UCSD-AML1 (cell line): ENCODE data around the gene FOXF2.

ENCODE experiments used
- DNase-seq: peaks from one replicate; lab custom pipeline; 2025; ENCODE audit not compliant: unreplicated experiment; lab: John Stamatoyannopoulos, UW

FOXF2 gene

DNA sequence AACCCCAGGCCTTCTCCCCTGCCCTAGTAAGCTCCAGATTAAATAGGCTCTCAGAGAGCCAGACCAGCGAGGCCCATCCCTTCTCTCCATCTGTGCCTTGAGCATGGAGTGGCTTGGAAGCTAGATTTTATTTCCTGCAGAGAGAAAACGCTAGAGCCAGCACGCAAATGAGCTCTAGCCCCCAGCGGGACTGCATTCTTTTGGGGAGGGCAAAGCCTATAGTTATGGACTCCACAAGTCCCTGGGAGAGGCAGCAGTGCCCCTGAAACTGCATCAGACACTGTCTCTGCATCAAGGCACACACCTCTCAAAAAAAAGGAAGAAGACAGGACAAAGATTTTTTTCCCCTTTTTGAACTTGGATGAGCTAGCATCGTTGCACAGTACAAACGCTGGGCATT is 15.8 kb downstream of the FOXF2 start:
- no peak for DNase-seq

DNA sequence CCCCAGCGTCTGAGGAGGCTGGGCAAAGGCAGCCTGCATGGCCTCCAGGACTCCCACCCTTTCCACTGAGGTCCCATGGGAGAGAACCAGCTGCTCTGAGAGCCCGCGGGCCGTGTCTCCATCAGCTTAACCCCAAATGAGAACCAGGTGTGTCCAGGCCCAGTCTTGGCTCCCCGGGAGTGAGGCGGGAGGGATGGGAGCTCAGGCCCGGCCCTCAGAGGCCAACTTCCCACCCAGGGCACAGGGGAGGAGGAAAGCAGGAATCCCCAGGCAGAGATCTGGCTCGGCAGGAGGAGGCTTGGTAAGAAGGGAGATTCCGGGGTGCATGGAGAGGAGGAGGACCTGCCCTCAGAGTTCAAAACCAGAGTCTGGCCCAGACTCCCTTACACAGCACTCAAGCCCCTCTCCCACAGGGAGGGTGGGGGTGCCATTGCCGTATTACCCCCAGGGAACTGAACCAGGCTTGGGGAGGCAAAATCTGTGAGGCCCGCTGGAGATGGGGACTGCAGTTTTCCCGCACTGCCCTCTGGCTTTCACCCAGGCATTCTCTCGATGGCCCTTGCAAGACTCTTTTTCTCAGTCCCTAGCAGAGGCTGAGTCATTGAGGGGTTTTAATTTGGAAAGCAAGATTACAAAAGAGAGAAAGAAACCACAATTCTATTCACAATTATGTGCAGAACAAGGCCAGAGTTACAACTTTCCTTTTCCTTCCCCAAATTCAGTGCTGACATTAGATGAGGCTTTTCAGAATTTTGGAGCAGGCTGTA is 17.1 kb downstream of the FOXF2 start:
- DNase-seq: no peak

- DNase-seq: no peak
Measured at GRCh38 chr6:1407499-1407990, 18.2 kb downstream of the FOXF2 start.

- DNase-seq: no peak
Measured at GRCh38 chr6:1409774-1410465, 20.5 kb downstream of the FOXF2 start.

DNA sequence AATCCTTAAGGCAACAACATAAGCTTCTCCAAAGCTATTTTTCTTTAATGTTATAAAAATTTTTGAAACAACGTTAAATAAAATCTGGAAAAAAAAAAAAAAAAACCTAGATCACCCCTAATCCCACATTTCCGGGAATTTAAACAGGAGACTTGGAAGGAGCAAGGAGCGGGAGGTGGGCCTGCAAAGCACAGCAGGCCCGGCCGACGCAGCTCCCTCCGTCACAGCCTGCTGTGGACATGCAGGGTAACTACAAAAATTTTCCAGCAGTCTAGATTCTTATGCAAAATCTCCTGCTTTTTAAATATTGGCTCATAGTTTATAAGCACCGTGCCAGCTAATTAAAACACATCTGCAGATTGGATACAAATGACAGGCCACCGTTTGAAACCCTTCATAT is 23.5 kb downstream of the FOXF2 start:
- DNase-seq: no peak

DNA sequence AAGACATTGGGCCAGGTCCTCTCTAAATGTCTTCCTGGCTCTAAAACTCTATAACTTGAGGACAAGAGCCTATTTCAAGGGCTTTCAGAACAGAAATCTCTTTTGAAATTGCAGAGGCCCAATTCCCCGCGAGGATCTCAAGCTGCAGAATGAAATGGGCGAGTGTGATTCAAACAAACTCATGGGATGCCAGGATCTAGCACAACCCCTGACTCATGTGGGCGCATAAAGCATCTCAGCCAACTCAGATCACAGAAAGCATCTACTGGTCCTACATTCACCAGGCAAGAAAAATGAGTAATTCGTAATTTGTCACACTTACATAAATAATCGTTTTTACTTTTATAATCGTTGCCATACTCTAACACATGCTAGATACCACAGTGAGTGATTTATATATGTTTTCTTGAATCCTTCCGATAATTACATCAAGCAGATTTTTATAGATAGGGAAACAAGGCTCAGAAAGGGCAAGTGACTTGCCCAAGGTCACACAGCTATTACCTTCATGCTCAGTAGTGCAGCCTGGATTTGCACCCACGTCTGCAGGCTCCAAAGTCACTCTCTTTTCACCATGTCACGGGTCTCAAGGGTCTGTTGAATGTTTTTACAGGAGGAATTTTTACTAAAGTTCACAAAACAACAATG is 26.2 kb downstream of the FOXF2 start:
- no peak for DNase-seq

DNA sequence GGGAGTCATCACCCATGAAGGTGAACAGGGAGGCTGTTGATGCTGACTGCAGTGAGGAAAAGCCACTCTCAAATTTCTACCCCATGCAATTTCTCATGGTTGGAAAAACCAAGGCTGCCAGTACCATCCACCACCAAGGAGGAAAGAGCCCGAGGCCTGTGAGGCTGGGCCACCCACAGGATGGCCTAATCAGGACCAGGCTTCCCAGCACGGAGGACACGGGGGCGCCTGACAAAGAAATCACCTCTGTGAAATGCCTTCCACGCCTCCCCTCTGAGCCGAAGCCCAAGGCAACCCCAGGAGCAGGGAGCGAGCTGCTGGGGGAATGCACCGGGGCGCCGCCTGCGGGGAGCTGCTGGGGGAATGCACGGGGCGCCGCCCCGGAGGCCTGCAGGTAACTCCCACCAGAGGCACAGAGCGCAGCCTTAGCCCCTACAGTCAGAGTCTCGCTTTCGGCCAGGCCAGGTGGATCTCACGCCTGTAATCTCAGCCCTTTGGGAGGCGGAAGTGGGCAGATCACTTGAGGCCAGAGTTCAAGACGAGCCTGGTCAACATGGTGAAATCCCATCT is 26.9 kb downstream of the FOXF2 start:
- DNase-seq: no peak

DNA sequence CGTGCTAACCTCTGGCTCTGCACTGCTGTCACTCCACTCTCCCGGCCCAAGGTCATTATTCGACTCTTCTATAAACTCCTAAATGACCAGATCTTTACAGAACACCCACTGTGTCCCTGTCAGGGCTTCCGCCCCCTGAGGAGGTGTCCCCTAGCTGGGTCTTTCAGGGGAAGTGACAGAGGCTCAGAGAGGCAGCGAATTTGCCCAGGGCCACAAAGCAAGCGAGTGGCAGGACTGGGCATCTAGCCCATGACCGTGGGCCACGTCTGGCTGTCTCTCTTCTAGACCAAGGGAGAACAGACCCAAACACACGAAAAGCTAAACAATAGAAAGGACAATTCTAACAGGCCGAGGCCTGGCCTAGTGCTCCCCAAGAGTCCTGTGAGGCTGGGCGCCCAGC is 27.4 kb downstream of the FOXF2 start:
- no peak for DNase-seq

GRCh38 chr6:1417718-1418117 is 28.3 kb downstream of the FOXF2 start:
- DNase-seq: no peak

GRCh38 chr6:1418471-1419191 is 29.3 kb downstream of the FOXF2 start:
- no peak for DNase-seq

DNA sequence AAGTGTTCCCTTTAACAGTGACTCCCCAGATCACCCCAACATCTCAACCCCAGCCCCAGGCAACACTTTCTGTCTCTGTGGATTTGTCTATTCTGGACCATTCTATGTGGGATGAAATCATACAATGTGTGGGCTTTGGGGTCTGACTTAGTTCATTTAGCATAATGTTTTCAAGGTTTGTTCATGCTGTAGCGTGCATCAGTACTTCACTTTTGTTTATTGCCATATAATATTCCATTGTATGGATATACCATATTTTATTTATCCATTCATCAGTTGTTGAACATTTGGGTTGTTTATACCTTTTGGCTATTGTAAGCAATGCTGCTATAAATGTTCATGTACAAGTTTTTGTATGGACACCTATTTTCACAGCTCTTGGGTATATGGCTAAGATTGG is 31.0 kb downstream of the FOXF2 start:
- no peak for DNase-seq

- DNase-seq: no peak
Measured at GRCh38 chr6:1422290-1422689, 32.9 kb downstream of the FOXF2 start.

GRCh38 chr6:1423578-1423977 is 34.2 kb downstream of the FOXF2 start:
- DNase-seq: no peak

- no peak for DNase-seq
Measured at GRCh38 chr6:1424306-1424927, 35.0 kb downstream of the FOXF2 start.

DNA sequence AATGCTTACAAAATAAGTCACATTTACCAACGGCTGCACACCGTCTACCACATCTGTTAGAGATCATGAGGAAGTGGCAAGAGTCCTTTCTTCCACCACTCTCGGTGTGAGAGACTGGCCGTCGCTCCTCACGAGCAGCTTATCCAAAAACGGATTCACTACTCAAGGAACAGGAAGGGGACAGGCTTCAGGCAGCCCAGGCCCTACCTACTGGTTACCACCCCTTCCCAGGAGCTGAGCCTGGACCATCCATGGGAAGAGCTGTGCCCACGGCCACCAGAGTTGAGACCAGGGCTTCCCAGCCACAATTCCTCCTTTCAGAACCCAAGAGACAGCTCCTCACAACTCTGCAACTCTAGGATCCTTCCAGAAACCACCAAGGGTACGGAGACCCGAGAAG is 37.0 kb downstream of the FOXF2 start:
- DNase-seq: no peak

DNA sequence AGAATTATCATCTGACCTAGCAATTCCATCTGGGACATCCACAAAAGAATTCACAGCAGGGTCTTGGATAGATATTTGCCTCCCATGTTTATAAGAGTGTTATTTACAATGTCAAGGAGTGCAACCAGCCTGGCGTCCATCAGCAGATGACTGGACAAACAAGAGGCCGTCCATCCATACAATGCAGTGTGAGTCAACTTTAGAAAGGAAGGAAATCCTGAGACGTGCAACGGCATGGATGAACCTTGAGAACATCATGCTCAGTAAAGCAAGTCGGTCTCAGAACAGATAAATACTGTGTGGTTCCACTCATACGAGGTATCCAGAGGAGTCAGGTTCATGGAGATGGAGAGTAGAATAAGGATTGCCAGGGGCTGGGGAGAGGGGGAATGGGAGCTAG is 46.4 kb downstream of the FOXF2 start:
- no peak for DNase-seq

DNA sequence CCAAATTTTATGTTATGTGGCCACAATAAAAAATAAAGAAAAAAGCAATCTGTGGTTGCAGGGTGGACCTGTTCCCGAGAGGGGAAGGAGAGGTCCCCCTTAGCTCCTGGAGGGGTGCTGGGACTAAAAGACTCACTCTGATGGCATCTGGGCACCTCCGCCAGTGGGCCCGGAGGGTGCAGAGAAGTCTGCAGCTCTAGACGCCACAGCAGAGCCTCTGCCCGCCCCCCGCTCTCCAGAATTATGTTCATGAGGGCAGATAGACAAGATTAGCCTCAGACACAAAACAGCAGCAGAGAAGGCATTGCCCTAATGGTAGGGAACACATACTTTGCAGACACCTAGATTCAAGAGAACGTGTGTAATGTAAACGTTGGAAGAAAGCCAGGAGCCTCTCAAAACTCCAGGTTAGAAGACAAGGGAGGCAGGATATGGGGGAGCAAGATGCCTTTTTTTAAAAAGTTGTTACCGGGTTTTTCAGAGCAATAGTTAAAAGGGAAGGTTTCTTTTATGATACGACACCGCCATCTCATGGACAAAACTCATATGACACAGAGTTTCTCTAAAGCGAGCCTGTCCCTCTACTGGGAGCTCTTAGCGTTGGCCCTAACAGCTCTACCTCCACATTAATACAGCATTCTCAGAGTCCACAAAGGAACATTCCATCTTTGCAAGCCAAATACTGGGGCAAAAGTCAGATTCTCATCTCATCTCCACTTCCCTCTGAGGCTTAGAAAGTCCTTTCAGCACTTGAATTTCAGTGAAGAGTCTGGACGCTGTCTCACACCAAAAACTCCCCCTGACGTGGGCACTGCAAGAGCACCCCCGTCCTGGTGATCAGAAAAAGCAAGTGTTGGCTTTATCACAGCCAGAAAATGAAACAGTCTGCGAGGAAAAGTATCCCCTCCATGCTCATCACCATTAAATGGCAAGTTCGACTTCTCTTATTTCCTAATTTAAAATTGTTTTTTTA is 47.2 kb downstream of the FOXF2 start:
- DNase-seq: no peak

GRCh38 chr6:1437553-1438406 is 48.4 kb downstream of the FOXF2 start:
- no peak for DNase-seq

DNA sequence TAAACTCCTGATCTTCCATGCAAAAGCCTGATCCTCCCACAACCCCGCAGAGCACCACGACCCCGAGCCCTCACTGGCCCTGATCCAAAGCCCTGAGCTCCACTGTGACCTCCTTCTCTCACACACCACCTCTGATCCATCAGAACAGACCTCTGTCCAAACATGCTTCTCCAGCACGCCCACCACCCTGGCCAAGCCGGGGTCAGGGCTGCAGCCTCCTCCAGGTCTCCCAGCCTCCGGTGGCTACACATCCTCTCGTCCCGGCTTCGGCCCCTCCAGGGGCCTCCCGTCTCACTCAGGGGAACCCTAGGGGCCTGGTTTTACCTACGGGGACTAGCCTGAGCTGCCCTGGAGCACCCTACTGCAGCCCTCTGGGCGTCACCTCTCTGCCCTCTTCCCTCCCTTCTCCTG is 49.1 kb downstream of the FOXF2 start:
- DNase-seq: no peak
